ENCODE measurements around the gene SPEM1.
A peak's percentile ranks its signal among the peaks of the same experiment; 100 is the strongest.

SPEM1 gene

GRCh38 chr17:7410634-7411426 lies 9.3 kb upstream of the SPEM1 start:
- no peak for DNase-seq
- Histone ChIP-seq H3K27me3 (replicated peaks) (no peaks in the 10 kb centered on the region), H3K27ac (no peak overlapping the region), H3K4me3 (ENCODE audit: low read depth, low read length) (no peak overlapping the region), H3K36me3 (replicated peaks) (peaks cover 23% of the 10 kb centered on the region)
- in situ Hi-C loops (cut with HindIII; ENCODE audit: low pct_ligation_motif_present, low sequenced_read_pairs), result no loop called here
- no peak for TF ChIP-seq CTCF (IDR thresholded peaks at IDR 0.05; ENCODE audit: low read depth, low read length, missing control alignments)

DNA sequence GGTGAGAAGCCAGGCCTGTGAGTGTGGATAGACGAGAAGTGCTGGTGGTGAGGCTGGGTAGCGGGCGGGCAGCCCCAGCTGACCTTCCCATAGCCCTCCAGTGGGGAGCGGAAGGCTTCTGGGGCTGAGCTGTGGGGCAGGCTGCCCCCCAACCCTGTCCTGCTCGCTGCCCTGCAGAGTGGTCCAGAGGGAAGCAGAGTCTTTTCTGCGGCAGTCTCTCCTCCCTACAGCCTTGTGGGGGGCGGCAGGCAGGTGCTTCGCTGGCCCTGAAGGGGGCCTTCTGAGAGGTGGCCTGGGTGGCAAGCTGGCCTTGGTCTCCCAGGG lies 8.7 kb upstream of the SPEM1 start:
- H3K4me3 ChIP-seq (ENCODE audit: low read depth, low read length), result no peak overlapping the region
- no peak for TF ChIP-seq CTCF (IDR thresholded peaks at IDR 0.05; ENCODE audit: low read depth, low read length, missing control alignments)
- peaks cover 23% of the 10 kb centered on the region for H3K36me3 ChIP-seq (replicated peaks)
- in situ Hi-C loops (cut with HindIII; ENCODE audit: low pct_ligation_motif_present, low sequenced_read_pairs), result no loop called here
- no peak for DNase-seq
- H3K27me3 ChIP-seq (replicated peaks), result no peaks in the 10 kb centered on the region
- no peak overlapping the region for H3K27ac ChIP-seq

GRCh38 chr17:7413346-7413985 lies 6.7 kb upstream of the SPEM1 start:
- DNase-seq, result peak; percentile 9
- H3K36me3 ChIP-seq (replicated peaks), result peaks cover 23% of the 10 kb centered on the region
- H3K27me3 ChIP-seq (replicated peaks), result no peaks in the 10 kb centered on the region
- H3K27ac ChIP-seq, result no peak overlapping the region
- TF ChIP-seq CTCF (IDR thresholded peaks at IDR 0.05; ENCODE audit: low read depth, low read length, missing control alignments), result no peak
- in situ Hi-C loops (cut with HindIII; ENCODE audit: low pct_ligation_motif_present, low sequenced_read_pairs), result no loop called here
- no peak overlapping the region for H3K4me3 ChIP-seq (ENCODE audit: low read depth, low read length)

GRCh38 chr17:7414837-7415236 lies 5.3 kb upstream of the SPEM1 start:
- in situ Hi-C loops (cut with HindIII; ENCODE audit: low pct_ligation_motif_present, low sequenced_read_pairs), result no loop called here
- Histone ChIP-seq H3K36me3 (replicated peaks) (peaks cover 15% of the 10 kb centered on the region), H3K27ac (no peak overlapping the region), H3K4me3 (ENCODE audit: low read depth, low read length) (no peak overlapping the region), H3K27me3 (replicated peaks) (no peaks in the 10 kb centered on the region)
- no peak for DNase-seq
- no peak for TF ChIP-seq CTCF (IDR thresholded peaks at IDR 0.05; ENCODE audit: low read depth, low read length, missing control alignments)

DNA sequence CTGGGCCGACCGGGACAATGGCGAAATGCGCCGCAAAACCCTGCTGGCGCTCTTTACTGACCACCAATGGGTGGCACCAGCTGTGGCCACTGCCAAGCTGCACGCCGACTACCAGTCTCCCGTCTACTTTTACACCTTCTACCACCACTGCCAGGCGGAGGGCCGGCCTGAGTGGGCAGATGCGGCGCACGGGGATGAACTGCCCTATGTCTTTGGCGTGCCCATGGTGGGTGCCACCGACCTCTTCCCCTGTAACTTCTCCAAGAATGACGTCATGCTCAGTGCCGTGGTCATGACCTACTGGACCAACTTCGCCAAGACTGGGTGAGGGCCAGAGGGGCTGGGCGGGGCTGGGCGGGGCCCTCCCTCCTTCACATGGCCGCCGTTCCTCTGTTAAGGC lies 4.3 kb upstream of the SPEM1 start:
- TF ChIP-seq CTCF (IDR thresholded peaks at IDR 0.05; ENCODE audit: low read depth, low read length, missing control alignments), result no peak
- Histone ChIP-seq H3K27ac (no peak overlapping the region), H3K4me3 (ENCODE audit: low read depth, low read length) (no peak overlapping the region), H3K36me3 (replicated peaks) (peaks cover 9% of the 10 kb centered on the region), H3K27me3 (replicated peaks) (no peaks in the 10 kb centered on the region)
- in situ Hi-C loops (cut with HindIII; ENCODE audit: low pct_ligation_motif_present, low sequenced_read_pairs), result no loop called here
- DNase-seq, result no peak

All from brain microvascular endothelial cell (primary cell).